ENCODE results near the gene ISM2. TPM values are rescaled to one million over a fixed set of nuclear protein-coding genes. Genes with fewer than 3 reads are reported as not detected.

Gene ISM2
- total RNA-seq, 3 donors from 2014 or later = 0.32 to 0.59 TPM; not detected in 1

DNA sequence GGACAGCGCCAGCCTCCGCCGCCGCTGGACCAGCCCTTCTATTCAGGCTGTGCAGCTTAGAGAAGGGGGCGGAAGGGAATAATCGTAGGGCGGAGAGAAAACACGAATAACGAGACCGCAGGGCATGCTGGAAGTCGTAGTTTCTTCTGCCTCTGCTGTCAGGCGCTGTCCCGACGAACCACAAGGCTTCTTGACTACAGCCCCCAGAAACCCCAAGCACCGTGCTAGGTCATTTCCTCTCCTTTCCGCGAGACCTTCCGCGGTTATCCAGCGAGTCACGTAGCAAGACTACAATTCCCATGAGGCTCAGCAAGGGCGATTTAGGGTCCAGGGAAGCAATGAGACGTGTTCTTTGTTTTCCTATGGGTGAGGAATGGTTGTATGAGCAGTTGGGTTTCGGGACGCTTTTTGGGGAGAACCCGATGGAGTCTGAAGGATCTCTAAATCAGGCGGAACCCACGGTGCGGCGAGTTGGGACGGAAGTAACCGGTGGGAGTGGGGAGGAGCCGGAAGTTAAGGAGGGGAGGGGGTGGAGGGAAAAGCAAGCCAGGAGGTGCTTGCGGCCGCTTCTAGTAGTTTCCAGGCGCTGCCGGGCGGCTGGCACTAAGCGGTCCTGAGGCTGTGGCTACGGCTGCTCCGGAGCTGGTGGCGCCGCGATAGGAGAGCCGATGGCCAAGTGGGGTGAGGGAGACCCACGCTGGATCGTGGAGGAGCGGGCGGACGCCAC is 40.9 kb downstream of the ISM2 start, which contains the start of the genes AHSA1 and VIPAS39:
AHSA1 (plus strand) TSS at position 572 of the 727 bp plus-strand sequence; CDS start at position 669, 97 bp downstream.
VIPAS39 (minus strand) TSS at position 80 of the 727 bp plus-strand sequence. CDS start 3,499 bp downstream, outside the sequence.
- Histone ChIP-seq H3K4me3 (peak within 1 kb of the TSS; percentile 90 to 99 (median 98)), H3K27me3 (no peaks in the 10 kb centered on the region), H3K36me3 (no peaks in the 10 kb centered on the region), H3K9me3 (no peaks in the 10 kb centered on the region), H3K27ac (peak within 1 kb of the TSS; percentile 94 to 97), H3K4me1 (peaks cover 0 to 20% of the 10 kb centered on the region in 2 donors)
- TF ChIP-seq POLR2AphosphoS5 (IDR thresholded peaks at IDR 0.05) = peak in 2 of 3 donors; percentile 66 to 81
- TF ChIP-seq, protein P1, sequence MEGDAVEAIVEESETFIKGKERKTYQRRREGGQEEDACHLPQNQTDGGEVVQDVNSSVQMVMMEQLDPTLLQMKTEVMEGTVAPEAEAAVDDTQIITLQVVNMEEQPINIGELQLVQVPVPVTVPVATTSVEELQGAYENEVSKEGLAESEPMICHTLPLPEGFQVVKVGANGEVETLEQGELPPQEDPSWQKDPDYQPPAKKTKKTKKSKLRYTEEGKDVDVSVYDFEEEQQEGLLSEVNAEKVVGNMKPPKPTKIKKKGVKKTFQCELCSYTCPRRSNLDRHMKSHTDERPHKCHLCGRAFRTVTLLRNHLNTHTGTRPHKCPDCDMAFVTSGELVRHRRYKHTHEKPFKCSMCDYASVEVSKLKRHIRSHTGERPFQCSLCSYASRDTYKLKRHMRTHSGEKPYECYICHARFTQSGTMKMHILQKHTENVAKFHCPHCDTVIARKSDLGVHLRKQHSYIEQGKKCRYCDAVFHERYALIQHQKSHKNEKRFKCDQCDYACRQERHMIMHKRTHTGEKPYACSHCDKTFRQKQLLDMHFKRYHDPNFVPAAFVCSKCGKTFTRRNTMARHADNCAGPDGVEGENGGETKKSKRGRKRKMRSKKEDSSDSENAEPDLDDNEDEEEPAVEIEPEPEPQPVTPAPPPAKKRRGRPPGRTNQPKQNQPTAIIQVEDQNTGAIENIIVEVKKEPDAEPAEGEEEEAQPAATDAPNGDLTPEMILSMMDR (IDR thresholded peaks at IDR 0.05) = no peak
- no peak for TF ChIP-seq POLR2A (IDR thresholded peaks at IDR 0.05)
- DNase-seq (ENCODE audit: low spot score in 2 of 2) = peak; percentile 93 to 97
- intact Hi-C loops (cut with DNase I; ENCODE audit: low total_unique reads) = no loop called here

DNA sequence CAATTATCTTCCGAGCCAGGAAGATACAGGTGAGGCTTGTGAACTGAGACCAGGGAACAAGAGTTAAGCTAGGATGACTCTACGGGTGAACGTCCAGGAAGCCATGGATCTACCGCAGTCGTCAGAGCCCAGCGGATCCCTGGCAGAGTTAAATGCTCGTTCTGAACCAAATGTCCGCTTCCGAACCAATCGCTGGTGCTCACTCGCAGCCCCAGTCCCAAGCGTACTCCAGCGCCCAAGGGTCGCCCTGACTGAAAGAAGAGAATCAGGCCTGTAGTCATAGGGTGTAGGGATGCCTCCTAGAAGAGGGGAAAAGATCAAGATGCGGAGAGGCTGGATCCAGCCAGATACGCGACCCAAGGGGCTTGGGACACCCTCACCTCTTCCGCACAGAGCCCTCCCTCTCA is 41.5 kb downstream of the ISM2 start:
- TF ChIP-seq POLR2A (IDR thresholded peaks at IDR 0.05) = peak; percentile 46
- no peak for TF ChIP-seq POLR2AphosphoS5 (IDR thresholded peaks at IDR 0.05)
- TF ChIP-seq, protein P1 (IDR thresholded peaks at IDR 0.05) = no peak
- peak overlapping the region; percentile 94 to 97 for H3K27ac ChIP-seq
- intact Hi-C loops (cut with DNase I; ENCODE audit: low total_unique reads) = no loop called here
- DNase-seq (ENCODE audit: low spot score in 2 of 2) = no peak
- H3K4me1 ChIP-seq = peaks cover 0 to 20% of the 10 kb centered on the region in 2 donors
- no peaks in the 10 kb centered on the region for H3K36me3 ChIP-seq
- H3K9me3 ChIP-seq = no peaks in the 10 kb centered on the region
- H3K4me3 ChIP-seq = peak overlapping the region; percentile 90 to 99 (median 98)
- no peaks in the 10 kb centered on the region for H3K27me3 ChIP-seq

- no peak overlapping the region for H3K27ac ChIP-seq
- peak overlapping the region; percentile 90 to 99 (median 98) for H3K4me3 ChIP-seq
- DNase-seq (ENCODE audit: low spot score in 2 of 2) = no peak
- TF ChIP-seq, protein P1 (IDR thresholded peaks at IDR 0.05) = no peak
- TF ChIP-seq POLR2AphosphoS5 (IDR thresholded peaks at IDR 0.05) = no peak
- TF ChIP-seq POLR2A (IDR thresholded peaks at IDR 0.05) = no peak
- H3K9me3 ChIP-seq = no peaks in the 10 kb centered on the region
- no peaks in the 10 kb centered on the region for H3K36me3 ChIP-seq
- H3K27me3 ChIP-seq = no peaks in the 10 kb centered on the region
- H3K4me1 ChIP-seq = peaks cover 0 to 20% of the 10 kb centered on the region in 2 donors
- intact Hi-C loops (cut with DNase I; ENCODE audit: low total_unique reads) = no loop called here
These were observed 42.5 kb downstream of the ISM2 start for GRCh38 chr14:77455966-77456640.

GRCh38 chr14:77442196-77442595 is 56.4 kb downstream of the ISM2 start:
- no peak overlapping the region for H3K27ac ChIP-seq
- DNase-seq (ENCODE audit: low spot score in 2 of 2) = no peak
- no peaks in the 10 kb centered on the region for H3K9me3 ChIP-seq
- H3K36me3 ChIP-seq = peaks cover 18% of the 10 kb centered on the region
- H3K27me3 ChIP-seq = no peaks in the 10 kb centered on the region
- TF ChIP-seq POLR2A (IDR thresholded peaks at IDR 0.05) (no peak), POLR2AphosphoS5 (IDR thresholded peaks at IDR 0.05) (no peak)
- TF ChIP-seq, protein P1 (IDR thresholded peaks at IDR 0.05) = no peak
- no peak overlapping the region for H3K4me3 ChIP-seq
- intact Hi-C loops (cut with DNase I; ENCODE audit: low total_unique reads) = no loop called here
- no peaks in the 10 kb centered on the region for H3K4me1 ChIP-seq

DNA sequence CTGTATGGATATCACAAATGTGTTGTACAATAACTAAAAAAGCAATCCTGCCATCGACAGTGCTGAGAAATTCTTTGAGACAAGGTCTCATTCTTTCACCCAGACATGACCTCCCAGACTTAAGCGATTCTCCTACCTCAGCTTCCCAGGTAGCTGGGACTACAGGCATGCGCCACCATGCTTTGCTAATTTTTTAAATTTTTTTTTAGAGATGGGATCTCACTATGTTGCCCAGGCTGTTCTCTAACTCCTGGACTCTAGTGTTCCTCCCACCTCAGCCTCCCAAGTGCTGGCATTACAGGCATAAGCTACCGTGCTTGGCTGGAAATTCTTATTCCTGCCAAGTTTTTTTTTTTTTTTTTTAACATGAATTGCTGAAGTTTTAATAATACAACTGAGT is 58.8 kb downstream of the ISM2 start:
- DNase-seq (ENCODE audit: low spot score in 2 of 2) = no peak
- no peak overlapping the region for H3K27ac ChIP-seq
- no peaks in the 10 kb centered on the region for H3K4me1 ChIP-seq
- H3K9me3 ChIP-seq = no peaks in the 10 kb centered on the region
- TF ChIP-seq POLR2AphosphoS5 (IDR thresholded peaks at IDR 0.05) (no peak), POLR2A (IDR thresholded peaks at IDR 0.05) (no peak)
- TF ChIP-seq, protein P1 (IDR thresholded peaks at IDR 0.05) = no peak
- H3K4me3 ChIP-seq = no peak overlapping the region
- intact Hi-C loops (cut with DNase I; ENCODE audit: low total_unique reads) = no loop called here
- no peaks in the 10 kb centered on the region for H3K27me3 ChIP-seq
- peaks cover 24% of the 10 kb centered on the region for H3K36me3 ChIP-seq
